ENCODE measurements around the gene TMEM252.

GRCh38 chr9:68547417-68547816 lies 6.7 kb upstream of the TMEM252 start:
- no peak for TF ChIP-seq EZH2 (IDR thresholded peaks at IDR 0.05; ENCODE audit: borderline replicate concordance, low read depth, low read length, poor library complexity, severe bottlenecking)
- TF ChIP-seq CTCF (conservative IDR thresholded peaks at IDR 0.05; ENCODE audit: low read depth, low read length): no peak

All from A673 (cell line).